Hypothalamus (tissue), 51 donors: ENCODE measurements around the gene CTNNBL1.
A peak's percentile ranks its signal among the peaks of the same experiment; 100 is the strongest.

Source experiments
- DNase-seq, 51 donors: peaks; one replicate each; lab custom pipeline; 2025; lab: John Stamatoyannopoulos, UW

Gene CTNNBL1

GRCh38 chr20:37773291-37773826 lies 79.5 kb downstream of the CTNNBL1 start:
- no peak for DNase-seq

- DNase-seq, result no peak
Observed at GRCh38 chr20:37774156-37774555, 80.3 kb downstream of the CTNNBL1 start.

DNA sequence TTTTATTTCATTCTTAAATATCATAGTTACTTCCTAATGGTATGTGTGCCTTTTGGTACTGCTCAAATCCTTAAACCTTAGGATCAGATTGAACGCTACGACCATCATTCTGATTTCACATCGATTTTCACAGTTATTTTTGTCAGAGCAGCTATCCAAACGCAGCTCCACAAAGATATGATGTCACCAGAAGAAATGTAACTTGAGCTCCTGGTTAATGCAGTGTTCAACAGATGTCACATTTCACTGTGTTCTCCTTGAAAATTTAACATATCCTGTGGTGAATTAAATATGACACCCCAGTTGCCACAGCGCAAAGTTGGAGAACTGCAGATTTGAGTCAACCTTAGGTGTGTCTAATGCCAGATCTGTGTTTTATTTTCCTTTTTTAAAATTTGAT lies 81.4 kb downstream of the CTNNBL1 start:
- DNase-seq, result no peak

GRCh38 chr20:37776049-37776448 lies 82.2 kb downstream of the CTNNBL1 start:
- no peak for DNase-seq

DNA sequence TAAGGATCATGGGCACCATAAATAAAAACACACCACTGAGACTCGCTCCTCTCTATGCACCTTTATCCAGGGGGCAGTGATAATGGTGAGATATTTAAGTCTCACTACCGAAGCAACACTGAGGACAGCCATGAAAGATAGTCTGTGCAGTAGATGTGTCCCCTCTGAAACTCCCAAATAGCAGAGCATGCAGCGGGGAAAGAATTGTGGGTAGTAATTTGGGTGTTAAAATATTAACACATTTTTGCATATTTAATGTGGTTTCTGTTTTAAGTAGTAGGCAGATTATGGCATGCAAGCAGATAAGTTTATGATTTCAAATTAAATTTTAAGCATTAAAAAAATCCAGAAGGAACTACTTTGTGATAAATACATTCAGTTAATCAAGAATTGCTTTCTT lies 82.7 kb downstream of the CTNNBL1 start:
- DNase-seq, result no peak

GRCh38 chr20:37777012-37777950 lies 83.5 kb downstream of the CTNNBL1 start:
- peak in 1 of 51 donors; percentile 14 for DNase-seq

GRCh38 chr20:37777988-37778659 lies 84.3 kb downstream of the CTNNBL1 start:
- DNase-seq, result no peak

DNA sequence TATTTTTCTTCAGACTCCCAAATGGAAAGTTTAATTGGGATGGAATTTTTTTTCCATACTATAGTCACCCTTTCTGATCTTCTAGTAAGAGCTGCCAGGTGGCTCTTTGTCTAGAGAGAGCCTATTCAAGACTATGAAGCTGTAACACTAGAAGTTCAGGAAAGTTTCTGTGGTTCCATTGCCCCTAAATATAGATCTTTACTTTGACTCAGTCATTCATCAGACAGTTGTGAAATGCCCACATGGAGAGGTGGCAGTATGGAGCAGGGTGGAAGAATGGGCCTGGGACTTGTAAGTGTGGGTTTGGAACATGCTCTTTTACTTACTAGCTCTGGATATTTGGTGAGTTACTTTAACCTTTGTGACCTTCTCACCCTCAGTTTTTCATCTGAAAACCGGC lies 87.8 kb downstream of the CTNNBL1 start:
- no peak for DNase-seq

DNA sequence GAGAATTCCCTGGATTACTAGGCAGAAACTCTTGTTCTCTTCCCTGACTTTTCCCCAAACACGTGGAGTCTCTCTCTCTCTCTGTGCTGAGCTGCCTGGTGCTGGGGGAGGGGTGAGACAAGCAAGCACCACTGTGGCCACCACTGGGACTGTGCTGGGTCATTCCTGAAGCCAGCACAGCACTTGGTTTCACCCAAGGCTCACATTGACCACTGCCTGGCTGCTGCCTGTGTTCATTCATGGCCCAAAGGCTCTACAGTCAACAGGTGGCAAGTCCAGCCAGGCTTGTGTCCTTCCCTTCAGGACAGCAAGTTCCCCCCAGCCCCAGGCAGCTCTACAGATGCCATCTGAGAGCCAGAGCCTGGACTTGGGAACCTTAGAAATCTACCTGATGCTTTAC lies 92.2 kb downstream of the CTNNBL1 start:
- no peak for DNase-seq

DNA sequence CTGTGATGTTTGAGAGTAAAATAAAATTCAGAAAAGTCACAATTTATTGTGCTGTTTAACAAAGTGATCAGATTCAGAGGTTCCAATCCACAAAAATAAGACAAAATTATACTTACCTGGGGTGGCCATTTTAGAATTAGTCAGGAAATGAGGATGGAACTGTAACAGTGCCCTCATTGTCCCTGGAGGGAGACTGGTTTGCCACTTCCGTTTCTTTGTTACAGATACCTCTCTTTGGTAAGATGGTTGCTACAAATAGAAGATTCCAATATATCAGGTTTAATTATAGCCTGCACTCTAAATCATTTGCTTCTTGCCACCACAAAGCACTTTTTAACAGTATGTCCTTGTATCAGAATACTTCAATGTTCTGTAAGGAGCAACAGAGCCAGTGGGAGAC lies 95.6 kb downstream of the CTNNBL1 start:
- DNase-seq, result no peak

DNA sequence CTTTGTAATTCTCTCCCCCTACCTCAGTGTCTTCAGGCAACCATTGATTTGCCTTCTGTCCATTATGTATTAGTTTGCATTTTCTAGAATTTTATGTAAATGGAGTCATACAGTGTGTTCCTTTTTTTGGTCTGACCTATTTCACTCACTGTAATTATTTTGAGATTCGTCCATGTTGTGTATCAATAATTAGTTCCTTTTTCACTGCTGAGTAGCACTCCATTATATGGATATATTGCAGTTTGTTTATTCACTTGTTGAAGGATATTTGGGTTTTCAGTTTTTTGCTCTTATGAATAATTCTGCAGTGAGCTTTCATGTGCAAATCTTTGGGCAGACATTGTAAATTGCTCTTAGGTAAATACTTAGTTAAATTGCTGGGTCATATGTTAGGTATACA lies 97.1 kb downstream of the CTNNBL1 start:
- no peak for DNase-seq

- peak in 6 of 51 donors; percentile 10 to 19 (median 15) for DNase-seq
Observed at GRCh38 chr20:37796121-37796520, 102.3 kb downstream of the CTNNBL1 start.

GRCh38 chr20:37796733-37797132 lies 102.9 kb downstream of the CTNNBL1 start:
- no peak for DNase-seq

GRCh38 chr20:37797669-37798175 lies 103.9 kb downstream of the CTNNBL1 start:
- no peak for DNase-seq

- DNase-seq, result no peak
Observed at GRCh38 chr20:37798312-37798711, 104.5 kb downstream of the CTNNBL1 start.

DNA sequence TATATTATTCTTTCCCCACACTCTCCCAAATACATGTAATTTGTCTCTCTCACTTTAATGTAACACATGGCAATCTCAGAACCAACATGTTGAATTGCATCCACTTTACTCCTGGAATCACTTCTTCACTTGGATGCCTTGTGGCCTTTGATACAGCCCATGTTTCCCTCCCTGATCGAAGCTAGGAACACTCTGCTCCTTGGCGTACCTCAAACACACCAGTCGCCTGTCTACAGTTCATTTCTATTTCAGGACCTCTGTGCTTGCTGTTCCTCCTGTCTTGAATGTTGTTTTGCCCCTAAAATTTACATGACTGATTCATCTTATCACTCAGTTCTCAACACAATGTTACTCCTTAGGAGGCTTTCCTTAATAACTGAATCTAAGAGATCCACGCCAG lies 106.8 kb downstream of the CTNNBL1 start:
- DNase-seq, result no peak

- DNase-seq, result no peak
Observed at GRCh38 chr20:37801921-37802320, 108.1 kb downstream of the CTNNBL1 start.

DNA sequence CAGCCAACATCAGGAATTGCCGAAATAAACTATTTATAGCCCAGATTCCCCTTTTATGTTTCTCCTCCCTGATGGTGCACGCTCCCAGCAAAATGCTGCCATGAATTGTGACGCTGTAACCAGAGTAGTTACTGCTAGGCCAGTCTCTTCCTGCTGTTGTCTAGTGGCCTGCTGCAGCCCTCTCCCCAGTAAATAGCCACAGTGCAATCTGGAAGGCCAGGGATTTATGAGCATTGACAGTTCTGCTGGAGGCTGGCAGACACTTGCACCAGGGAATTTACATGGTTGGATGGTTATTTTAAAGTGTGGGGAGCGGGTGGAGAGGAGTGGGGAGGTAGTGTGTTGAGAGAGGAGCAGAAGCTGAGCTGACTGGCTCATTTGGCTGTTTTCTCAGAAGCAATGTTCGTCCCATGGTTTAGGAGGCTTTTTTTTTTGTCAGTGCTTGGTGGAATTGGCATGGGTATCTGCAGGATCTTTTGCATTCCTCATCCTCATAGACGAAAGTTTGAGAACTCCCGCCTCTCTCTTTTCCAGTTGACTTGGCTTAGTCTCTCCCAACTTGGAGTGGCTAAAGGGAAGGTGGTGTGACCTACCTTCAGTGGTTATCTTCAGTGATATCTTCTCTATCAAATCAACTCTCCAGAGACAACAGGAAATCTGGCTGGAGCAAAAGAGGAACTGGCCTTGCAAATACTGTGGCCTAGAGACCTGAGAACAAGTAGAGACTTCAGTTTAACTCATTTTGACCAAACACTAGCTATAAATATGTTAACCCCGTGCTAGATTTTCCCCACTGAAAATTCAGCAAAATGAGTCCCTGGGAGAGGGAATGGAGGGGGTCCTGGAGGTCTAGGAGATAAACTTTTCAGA lies 109.8 kb downstream of the CTNNBL1 start:
- DNase-seq, result peak in 1 of 51 donors; percentile 21

DNA sequence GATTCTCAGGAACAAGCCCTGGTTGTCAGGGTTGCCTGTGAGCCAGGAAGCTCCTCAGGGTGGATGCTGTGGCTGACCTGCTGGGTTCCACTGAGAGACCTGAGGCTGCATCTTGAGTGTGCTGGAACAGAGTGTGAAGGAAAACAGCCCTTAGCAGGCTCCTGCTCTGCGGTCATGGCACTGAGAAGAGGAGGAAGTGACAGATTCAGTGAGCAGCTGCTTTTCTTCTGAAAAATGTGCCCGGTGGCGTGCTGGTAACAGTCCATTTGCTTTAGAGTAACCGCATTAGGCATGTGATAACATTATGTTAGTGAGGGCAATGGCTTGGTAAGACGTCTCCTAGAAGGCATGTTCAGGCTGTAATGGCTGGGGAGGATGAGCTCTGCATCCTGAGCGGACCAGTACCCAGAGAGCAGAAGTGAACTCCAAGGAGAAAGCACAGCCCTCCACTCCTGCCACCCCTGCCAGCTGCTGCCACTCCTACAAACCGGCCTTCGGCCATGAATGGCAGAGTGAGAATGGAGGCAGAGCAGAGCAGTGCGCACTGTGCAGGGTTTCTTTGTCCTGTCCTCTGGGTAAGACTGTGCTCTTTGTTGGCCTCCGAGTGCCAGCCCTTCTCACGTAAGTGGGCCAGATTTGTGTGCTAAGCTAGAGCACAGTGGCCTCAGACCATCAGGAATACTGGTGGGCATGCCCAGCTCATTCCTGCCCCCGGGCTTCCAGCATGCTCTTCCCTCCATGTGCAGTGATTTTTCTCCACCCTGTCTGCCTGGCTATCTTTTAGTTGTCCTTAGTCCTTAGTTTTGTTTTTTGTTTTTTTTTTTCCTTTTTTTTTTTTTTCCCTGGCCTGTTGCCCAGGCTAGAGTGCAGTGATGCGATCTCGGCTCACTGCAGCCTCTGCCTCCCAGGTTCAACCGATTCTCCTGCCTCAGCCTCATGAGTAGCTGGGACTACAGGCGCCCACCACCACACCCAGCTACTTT lies 111.0 kb downstream of the CTNNBL1 start:
- DNase-seq, result peak in 36 of 51 donors; percentile 11 to 71 (median 39)
